Thyroid gland (tissue), 4 donors: ENCODE results near the gene AQP12B.

Source experiments
- POLR2A ChIP-seq, 2 donors: fragments of 450-650 bp; IDR thresholded peaks; one replicate each; pipeline ENCODE4 v1.6.1; 2017; ENCODE audit warnings: antibody characterized with exemption in 2 of 2, mild to moderate bottlenecking in 2 of 2, moderate library complexity in 1 of 2
- TF ChIP-seq, protein P1 (sequence below), 6 experiments: fragments of 200-600 bp in 3 of 6; fragments of 450-650 bp in 3 of 6; sonication (generic) in 3 of 6; IDR thresholded peaks; one replicate each; pipeline ENCODE4 v1.5.1; 2016 to 2019; ENCODE audit warnings: antibody characterized with exemption in 6 of 6, mild to moderate bottlenecking in 2 of 6, inconsistent platforms in 1 of 6, moderate library complexity in 1 of 6

DNA sequence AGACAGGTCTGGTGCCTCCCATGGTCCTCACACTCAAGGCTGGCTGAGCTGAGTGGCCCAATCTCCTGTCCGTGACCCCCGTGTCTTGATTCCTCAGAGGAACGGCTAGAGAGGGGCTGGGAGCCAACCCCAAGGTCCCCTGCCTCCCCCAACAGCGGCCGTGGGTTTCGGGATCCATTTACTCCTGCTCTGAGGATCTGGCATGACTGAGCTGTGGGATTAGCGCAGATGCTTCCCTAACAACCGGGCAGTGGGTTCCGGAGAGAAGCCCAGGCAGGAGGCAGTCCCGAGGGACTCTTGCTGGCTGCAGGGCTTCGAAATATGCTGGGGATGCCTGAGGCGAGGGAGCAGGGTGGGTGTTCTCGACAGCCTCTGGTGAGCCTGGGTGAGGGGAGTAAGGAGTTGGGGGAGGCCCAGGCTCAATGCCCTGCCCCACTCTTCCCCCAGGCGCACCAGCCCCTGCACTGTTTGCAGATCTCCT is 38.5 kb downstream of the AQP12B start:
- TF ChIP-seq POLR2A (IDR thresholded peaks at IDR 0.05) = no peak
- TF ChIP-seq, protein P1, sequence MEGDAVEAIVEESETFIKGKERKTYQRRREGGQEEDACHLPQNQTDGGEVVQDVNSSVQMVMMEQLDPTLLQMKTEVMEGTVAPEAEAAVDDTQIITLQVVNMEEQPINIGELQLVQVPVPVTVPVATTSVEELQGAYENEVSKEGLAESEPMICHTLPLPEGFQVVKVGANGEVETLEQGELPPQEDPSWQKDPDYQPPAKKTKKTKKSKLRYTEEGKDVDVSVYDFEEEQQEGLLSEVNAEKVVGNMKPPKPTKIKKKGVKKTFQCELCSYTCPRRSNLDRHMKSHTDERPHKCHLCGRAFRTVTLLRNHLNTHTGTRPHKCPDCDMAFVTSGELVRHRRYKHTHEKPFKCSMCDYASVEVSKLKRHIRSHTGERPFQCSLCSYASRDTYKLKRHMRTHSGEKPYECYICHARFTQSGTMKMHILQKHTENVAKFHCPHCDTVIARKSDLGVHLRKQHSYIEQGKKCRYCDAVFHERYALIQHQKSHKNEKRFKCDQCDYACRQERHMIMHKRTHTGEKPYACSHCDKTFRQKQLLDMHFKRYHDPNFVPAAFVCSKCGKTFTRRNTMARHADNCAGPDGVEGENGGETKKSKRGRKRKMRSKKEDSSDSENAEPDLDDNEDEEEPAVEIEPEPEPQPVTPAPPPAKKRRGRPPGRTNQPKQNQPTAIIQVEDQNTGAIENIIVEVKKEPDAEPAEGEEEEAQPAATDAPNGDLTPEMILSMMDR (IDR thresholded peaks at IDR 0.05) = no peak
